HG02870 (cell line): ENCODE data around the gene CTSA.
"Not testable (repeated sequence)": the region's sequence is repeated elsewhere in the genome, so short reads cannot be mapped to it uniquely, and the experiment has no call there.

Experiments
- ATAC-seq: cut with Tn5 transposase; IDR thresholded peaks from one replicate; pipeline ENCODE4 v1.9.1; 2021; ENCODE audit warnings: mild to moderate bottlenecking, moderate library complexity; ENCODE audit not compliant: unreplicated experiment

CTSA gene

GRCh38 chr20:45892828-45893500, 1.8 kb downstream of the CTSA start:
- ATAC-seq, result no peak

- ATAC-seq, result no peak
These were observed 2.7 kb downstream of the CTSA start for GRCh38 chr20:45893831-45894230.

GRCh38 chr20:45894797-45895196, 3.7 kb downstream of the CTSA start:
- ATAC-seq, result no peak

- no peak for ATAC-seq
These were observed 5.6 kb downstream of the CTSA start for GRCh38 chr20:45896641-45897161.

- ATAC-seq, result no peak
These were observed 6.2 kb downstream of the CTSA start for GRCh38 chr20:45897289-45897688.

GRCh38 chr20:45897692-45898091, 6.6 kb downstream of the CTSA start:
- no peak for ATAC-seq

GRCh38 chr20:45898285-45898684, 7.2 kb downstream of the CTSA start:
- no peak for ATAC-seq

- no peak for ATAC-seq
These were observed 8.1 kb downstream of the CTSA start for GRCh38 chr20:45899046-45899835.

- not testable (repeated sequence) for ATAC-seq
These were observed 10.2 kb downstream of the CTSA start for GRCh38 chr20:45901332-45901731.

- ATAC-seq, result no peak
These were observed 11.1 kb downstream of the CTSA start for GRCh38 chr20:45902199-45902701.

- no peak for ATAC-seq
These were observed 13.7 kb downstream of the CTSA start for GRCh38 chr20:45904583-45905504.

- no peak for ATAC-seq
These were observed 14.5 kb downstream of the CTSA start for GRCh38 chr20:45905505-45906079.

- ATAC-seq, result no peak
These were observed 16.2 kb downstream of the CTSA start for GRCh38 chr20:45907219-45907948.

- ATAC-seq, result no peak
These were observed 16.9 kb downstream of the CTSA start for GRCh38 chr20:45908084-45908483.

GRCh38 chr20:45909336-45909808, 18.2 kb downstream of the CTSA start:
- no peak for ATAC-seq

GRCh38 chr20:45909817-45910669, 18.9 kb downstream of the CTSA start:
- no peak for ATAC-seq

- ATAC-seq, result peak; percentile 89
These were observed 19.7 kb downstream of the CTSA start for GRCh38 chr20:45910670-45911485.
